Measurements from ENCODE around the gene OXLD1.

OXLD1 gene

DNA sequence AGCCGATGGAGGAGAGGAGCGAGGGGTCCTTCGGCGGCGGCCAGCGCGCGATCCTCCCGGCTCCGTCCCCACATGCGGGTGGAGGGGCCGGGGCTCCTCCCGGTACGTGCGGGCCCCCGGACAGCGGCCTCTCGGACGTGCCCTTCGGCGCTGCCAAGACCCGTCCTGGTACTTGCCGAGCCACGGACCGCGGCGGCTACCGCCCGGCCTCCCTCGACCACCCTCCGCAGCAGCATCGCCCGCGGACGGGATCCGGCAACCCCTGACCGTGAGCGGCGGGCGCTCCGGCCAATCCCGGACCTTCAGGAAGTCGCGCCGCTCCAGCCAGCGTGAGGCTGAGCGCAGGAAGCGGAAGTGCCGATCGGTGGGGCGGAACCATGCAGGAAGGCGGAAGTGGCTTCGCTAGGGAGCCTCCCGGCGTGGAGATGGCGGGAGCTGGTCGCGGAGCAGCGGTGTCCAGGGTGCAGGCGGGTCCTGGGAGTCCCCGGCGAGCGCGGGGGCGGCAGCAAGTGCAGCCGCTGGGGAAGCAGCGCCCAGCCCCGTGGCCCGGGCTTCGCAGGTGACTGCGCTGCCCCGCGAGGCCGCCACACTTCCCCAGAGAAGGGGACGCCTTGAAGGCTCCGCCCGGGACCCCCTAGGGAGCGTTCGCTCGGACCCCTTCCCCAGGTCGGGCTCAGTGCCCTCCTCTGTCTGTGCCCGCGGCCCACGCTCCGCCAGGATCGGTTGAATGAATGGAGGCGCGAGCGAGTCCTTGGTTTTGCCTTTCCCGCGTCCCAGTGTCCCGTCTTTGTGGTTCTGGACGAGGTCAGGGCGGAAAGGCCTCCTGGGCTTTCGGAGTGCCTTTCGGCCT, at the start of gene OXLD1, which contains the start of gene CCDC137 (continued):
- 0 out of 2 replicates have a peak, but pooled peaks have one; percentile 33 for TF ChIP-seq ZSCAN23 (tag by site-specific recombination; IDR thresholded peaks at IDR 0.05)
- no peak for TF ChIP-seq ZNF549 (tag by site-specific recombination; IDR thresholded peaks at IDR 0.05)
- TF ChIP-seq ZNF514 (tag by site-specific recombination; IDR thresholded peaks at IDR 0.05) = no peak
- TF ChIP-seq PRDM10 (tag by site-specific recombination; IDR thresholded peaks at IDR 0.05) = peak; percentile 72
- no peak for TF ChIP-seq ZNF132 (tag by site-specific recombination; IDR thresholded peaks at IDR 0.05; ENCODE audit: borderline replicate concordance)
- TF ChIP-seq HOXD13 (CRISPR knock-in tag; IDR thresholded peaks at IDR 0.05; ENCODE audit: borderline replicate concordance) = no peak
- TF ChIP-seq ZNF23 (tag by site-specific recombination; IDR thresholded peaks at IDR 0.05; ENCODE audit: borderline replicate concordance) = no peak
- TF ChIP-seq ZNF548 (tag by site-specific recombination; IDR thresholded peaks at IDR 0.05) = no peak
- no peak for TF ChIP-seq ATF2 (tag by site-specific recombination; IDR thresholded peaks at IDR 0.05; ENCODE audit: low read depth)
- TF ChIP-seq IKZF3 (tag by site-specific recombination; IDR thresholded peaks at IDR 0.05) = 0 out of 2 replicates have a peak, but pooled peaks have one; percentile 47
- TF ChIP-seq CTCF (tag by site-specific recombination; IDR thresholded peaks at IDR 0.05) = no peak
- peak; percentile 75; the same call in 1 of the 2 replicates for TF ChIP-seq ZXDB (tag by site-specific recombination; IDR thresholded peaks at IDR 0.05)
- peak; percentile 100 for TF ChIP-seq GLIS2 (tag by site-specific recombination; IDR thresholded peaks at IDR 0.05)
- TF ChIP-seq ZNF791 (tag by site-specific recombination; IDR thresholded peaks at IDR 0.05) = no peak
- no peak for TF ChIP-seq ZNF26 (tag by site-specific recombination; IDR thresholded peaks at IDR 0.05)
- TF ChIP-seq ZNF138 (tag by site-specific recombination; IDR thresholded peaks at IDR 0.05; ENCODE audit: borderline replicate concordance) = no peak
- TF ChIP-seq ZSCAN4 (tag by site-specific recombination; IDR thresholded peaks at IDR 0.05) = no peak
- peak; percentile 92 for TF ChIP-seq YY2 (tag by site-specific recombination; IDR thresholded peaks at IDR 0.05)
- no peak for TF ChIP-seq ZNF426 (tag by site-specific recombination; IDR thresholded peaks at IDR 0.05)
- no peak for TF ChIP-seq ZNF658 (tag by site-specific recombination; IDR thresholded peaks at IDR 0.05)
- TF ChIP-seq ZNF311 (tag by site-specific recombination; IDR thresholded peaks at IDR 0.05; ENCODE audit: borderline replicate concordance) = no peak
- no peak for TF ChIP-seq ZNF16 (tag by site-specific recombination; IDR thresholded peaks at IDR 0.05; ENCODE audit: low read depth)
- TF ChIP-seq ZNF518A (tag by site-specific recombination; conservative IDR thresholded peaks at IDR 0.05; ENCODE audit: low read depth) = 0 out of 2 replicates have a peak, but pooled peaks have one; percentile 57
- TF ChIP-seq ZNF184 (tag by site-specific recombination; IDR thresholded peaks at IDR 0.05) = 0 out of 2 replicates have a peak, but pooled peaks have one; percentile 26
